Limb (tissue), 2 donors: Measurements from ENCODE around the gene CAPN7.

Experiments
- DNase-seq, 2 donors: peaks; one replicate each; pipeline ENCODE4 v3.0.0-alpha.2; 2016; ENCODE audit errors: extremely low spot score in 2 of 2

CAPN7 gene

DNA sequence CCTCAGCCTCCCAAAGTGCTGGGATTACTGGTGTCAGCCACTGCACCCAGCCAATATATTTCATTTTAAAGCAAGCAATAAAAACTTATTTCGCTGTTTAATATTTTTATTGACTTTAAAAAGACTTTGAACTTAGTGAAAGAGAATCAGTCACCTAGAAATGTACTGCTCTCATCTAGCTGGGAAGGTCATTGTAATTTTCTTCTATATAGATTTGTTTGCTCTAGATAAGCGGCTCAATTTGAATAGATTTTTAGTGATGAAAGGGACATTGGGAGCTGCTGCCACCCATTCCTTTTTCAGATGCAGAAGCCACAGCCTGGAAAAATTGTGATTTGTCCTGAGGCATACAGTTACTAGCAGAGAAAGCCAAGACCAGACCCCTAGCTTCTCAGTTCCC lies 40.1 kb downstream of the CAPN7 start:
- DNase-seq = no peak

DNA sequence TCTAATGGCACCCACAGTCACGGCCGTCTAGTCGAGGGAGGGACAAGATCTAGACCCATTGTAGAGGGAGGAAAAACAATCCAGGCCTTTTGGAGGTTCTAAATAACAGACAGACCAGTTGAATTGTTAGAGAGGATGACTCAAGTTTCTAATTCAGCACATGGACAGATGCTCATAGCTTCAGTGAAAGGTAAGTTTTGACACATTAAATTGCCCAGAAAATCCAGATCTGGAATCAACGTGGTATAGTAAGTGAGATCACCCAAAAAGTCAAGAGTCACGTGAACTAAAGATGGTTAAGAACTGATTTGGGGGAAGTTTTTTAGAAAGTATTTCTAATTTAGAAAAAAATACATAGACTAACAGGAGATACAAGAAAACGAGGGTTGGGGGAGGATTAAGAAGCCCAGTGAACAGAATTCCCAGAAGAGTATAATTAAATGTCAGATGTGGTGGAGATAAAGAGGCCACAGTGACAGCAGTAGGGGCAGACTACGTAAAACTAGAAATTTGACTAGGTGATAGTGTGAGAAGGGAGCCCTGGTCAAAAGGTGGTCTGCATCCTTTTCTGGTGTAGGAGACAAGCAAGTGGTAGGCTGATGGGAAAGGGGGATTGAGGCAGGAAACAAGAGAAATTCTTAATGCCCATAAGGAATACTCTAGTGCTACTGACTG lies 47.1 kb downstream of the CAPN7 start:
- DNase-seq = no peak

DNA sequence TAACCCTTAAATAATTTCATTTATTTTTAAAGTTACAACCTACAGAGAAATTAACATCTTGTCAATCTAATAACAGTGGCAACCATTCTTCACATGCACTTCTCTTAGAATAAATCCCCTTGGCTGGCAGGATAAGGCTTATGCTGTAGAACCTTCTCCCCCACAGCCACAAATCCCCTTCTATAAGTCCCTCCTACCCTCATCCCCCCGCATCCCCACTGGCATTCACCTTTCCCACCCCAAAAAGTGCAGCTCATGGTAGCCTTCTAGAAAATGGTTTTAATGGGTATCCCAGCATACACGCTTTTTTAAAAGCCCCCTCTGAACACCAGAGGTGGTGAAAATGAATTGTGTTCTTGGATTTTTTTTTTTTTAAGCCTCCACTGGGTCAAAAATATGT lies 49.2 kb downstream of the CAPN7 start:
- DNase-seq = no peak

DNA sequence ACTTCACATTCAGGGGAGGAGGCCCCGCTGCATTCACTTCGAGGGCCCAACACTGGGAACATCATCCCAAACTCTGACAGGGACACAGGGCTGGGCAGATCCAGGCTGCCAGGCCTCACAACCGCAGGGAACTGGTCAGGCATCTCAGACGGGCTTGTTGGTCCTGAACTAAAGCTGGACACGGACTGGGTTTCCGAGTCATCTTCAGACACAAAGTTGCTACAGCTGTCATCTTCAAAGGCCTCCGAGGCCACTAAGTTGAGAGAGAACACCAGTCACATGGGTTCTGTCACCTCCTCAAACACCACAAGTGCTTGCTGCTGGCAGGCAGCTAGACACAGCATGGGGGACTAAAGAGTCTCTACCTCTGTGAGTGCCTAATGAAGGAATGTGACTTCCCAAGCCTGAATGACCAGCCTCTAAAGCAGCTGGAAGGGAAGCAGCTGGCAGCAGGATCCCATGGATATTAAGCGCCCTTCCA lies 50.9 kb downstream of the CAPN7 start:
- no peak for DNase-seq

DNA sequence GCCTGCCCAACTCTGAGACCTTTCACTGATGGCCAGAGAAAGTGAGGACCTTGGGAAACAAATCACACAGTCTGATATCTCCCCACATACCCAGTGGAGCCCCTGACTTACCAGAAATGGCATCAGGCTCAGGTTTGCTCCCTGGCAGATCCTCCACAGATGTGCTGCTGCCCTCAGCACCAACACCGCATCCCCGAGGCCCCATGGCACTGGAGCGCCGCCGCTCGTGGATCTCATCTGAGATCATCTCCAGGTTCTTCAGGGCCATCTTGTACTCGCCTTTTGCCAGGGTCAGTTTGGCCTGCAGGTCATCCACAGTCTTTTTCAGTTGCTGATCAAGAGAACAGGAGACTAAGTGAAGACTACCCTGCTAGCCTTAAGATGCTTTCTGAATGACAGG lies 52.7 kb downstream of the CAPN7 start:
- no peak for DNase-seq

DNA sequence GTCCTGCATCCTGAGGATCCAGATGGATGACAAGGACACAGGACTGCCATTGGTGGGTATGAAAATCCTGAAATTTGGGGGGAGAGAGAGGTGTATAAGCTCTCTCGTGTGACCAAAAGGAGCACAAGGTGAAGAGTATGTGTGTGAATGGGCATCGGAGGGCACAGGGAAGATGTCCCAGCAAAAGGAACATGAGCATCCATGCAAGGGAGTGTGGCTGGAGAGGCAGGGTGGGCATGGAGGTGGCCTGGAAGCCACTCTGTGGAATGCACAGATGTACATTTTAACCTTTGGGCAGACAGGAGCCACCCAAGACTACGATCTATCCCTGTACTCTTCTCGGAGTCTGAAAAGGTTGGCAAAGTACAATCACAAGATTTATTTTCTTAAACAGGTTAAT lies 54.5 kb downstream of the CAPN7 start:
- no peak for DNase-seq

DNA sequence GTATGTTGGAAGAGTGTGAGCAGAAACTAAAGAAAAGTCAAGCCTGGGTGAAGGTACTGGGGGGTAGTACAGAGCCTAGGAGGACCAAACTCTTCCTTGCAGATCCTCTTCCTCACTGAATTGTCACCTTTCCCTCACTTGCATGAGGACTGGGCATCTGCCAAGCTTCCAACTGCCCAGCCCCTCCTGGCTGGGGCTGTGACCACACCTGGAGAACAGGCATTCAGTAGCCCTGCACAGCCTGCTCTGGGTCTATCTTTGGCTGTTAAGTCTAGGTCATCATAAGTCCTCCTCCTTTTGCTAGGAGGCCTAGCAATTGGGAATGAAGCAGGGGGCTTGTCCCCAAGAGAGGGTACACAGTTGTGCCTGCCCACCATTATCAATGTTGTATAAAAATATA lies 55.2 kb downstream of the CAPN7 start:
- no peak for DNase-seq

DNA sequence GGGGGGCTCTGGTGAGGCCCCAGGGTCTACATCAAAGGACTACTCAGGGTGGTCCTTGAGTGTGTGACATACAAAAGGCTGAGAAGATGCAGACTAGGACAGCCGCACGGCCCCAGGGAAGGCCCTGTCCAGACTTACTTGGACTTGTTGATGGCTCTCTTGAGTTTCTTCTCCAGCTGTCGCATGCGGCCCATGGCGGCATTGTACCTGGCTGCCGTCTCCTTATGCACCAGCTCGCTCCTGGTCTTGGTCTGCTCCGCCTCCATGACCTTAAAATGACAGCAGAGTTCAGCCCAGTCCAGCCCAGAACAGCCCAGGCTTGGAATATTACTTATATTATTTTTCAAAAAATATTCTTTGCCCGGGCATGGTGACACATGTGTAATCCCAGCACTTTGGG lies 56.0 kb downstream of the CAPN7 start:
- DNase-seq = no peak

DNA sequence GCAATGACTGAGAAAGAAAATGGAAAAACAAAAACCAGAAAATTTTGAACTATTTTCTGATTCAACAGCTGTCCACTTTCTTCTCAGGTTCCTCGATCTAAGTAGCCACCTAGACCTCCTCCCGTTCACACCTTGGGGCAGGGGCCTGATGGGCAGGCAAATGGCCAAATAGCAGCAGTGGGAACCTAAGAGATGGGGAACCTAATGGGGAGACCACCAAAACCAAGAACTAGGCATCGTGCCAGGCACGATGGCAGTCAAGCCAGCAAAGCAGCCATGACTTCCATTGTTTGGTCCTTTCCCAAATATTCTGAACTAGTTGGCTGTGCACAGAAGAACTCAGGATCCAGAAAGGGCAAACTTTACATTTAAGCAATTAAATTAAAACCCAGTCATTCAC lies 57.1 kb downstream of the CAPN7 start:
- no peak for DNase-seq

DNA sequence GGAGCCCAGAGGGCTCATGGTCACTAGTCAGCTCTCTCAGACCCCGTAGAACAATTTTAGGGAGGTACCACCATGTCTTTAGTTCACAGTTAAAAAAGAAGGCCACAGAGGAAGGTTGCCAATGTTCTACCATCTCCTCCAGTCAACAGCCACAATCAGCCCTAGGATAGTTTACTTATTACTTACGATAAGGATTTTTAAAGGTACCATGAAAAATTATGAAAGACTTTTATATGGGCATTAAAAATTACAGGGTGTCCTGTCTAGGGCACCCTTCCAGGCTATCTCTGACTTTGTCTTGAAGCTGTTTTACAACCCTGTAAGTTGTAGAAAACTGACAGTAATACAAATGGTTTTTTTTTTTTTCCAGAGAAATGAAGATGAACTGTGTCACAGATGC lies 57.9 kb downstream of the CAPN7 start:
- no peak for DNase-seq

DNA sequence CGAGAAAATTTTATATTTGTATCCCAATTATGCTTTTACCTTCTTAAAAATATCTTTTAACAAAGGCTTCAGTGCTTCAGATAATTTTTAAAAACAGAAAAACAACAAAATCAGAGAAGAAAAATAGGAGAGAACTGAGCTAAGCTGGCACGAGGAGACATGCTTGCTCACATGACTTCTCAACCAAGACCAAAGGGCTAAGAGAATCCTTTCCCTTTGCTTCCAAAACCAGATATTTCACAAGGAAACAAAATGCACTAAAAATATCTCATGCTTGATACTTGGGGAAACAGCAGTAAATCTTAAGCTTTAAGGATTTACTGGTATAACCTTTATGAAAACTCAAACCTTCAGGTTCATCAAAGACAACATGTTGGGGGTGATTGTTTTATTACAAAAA lies 58.4 kb downstream of the CAPN7 start:
- DNase-seq = no peak

DNA sequence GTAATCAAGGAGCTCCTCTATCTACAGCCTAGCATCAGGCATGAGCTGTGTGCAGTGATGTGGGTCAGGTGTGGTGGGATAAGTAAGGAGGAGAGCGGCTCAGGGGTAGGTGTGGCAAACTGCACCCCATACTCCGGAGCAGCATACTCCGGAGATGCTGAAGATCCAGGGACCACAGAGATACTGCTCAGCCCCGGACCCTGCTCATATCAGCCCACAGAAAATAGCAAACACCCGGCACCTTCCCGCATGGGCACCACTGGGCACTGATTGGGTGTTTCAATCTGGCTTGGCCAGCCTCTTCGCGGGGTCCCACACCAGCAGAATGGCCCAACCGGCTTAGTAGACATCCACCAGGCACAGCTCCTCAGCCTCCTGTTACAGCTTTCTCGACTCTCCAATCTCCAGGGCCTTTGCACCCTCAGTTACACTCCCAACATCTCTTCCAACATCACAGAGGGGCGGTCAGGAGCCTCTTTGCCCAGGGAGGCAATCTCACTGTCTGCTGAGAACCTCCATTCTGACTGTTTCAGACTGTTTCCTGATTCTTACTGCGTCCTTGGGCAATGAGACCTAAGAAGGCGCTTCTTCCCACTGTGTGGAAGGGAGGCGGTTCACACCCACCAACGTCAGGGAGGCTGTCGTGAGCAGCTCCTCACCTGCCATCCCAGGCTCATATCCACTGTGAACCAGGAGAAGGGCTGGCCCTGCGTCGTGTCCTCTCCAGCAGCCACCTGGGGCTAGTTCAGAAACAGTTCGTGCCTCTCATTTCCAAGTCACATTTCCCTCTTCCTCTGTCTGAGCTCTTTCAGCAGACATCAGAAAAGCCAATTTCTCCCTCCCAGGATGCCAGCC lies 59.8 kb downstream of the CAPN7 start:
- no peak for DNase-seq

DNA sequence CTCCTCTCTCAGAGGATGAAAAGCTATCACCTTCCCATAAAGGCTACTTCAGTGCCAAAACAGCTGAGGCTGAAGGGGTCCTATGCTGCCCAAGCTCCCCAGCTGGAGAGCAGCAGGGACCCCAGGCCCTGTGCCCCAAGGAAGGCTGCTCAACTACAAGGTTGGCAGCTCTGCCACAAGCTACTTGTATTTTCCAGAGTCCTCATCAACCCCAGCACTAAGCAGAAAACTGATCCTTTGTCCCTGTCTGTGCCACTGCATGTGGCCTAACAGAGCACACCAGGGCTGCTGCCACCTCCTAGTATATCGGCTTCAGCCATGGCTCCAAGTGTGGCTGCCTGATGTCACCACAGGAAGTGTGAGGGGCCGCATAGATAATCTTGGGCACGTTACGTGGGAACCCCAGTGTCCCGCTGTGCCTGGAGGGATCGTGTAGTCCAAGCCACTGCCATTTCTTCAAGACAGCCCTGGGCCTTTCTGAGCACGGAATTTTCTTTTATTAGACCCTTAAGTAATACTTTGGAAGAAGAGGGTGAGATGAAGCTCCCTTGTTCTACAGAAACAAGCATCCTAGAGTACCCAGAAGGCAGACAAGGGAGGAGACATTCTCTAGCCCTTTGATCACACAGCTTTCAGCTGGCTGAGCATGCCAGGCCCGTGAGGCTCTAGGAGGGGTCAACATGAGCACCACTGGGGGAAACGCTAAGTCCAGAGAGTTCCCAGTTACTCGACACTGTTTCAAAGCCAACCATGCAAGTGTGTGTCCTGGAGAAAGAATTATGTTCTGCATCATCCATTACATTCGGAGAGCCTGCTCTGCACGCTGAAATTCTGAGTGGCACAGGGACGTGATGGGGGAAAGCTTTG lies 60.7 kb downstream of the CAPN7 start:
- DNase-seq = no peak

DNA sequence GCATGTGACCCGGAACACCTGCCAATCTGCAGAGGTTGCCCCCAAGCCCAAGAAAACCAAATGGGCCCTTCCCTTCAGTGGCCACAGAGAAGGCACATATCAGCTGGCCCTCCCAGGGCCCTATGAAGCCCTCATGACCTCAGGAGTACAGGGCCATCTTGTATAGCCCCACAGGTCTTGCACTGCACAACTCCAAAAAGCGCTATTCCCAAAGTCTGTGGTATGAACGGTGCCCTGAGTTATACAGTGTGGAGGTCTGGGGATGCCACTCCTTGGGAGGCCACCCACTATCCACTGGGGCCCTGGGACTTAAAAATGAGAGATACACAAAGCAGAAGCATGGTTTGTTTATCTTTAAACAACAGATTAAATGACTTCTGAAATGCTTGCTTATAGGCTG lies 61.5 kb downstream of the CAPN7 start:
- no peak for DNase-seq

DNA sequence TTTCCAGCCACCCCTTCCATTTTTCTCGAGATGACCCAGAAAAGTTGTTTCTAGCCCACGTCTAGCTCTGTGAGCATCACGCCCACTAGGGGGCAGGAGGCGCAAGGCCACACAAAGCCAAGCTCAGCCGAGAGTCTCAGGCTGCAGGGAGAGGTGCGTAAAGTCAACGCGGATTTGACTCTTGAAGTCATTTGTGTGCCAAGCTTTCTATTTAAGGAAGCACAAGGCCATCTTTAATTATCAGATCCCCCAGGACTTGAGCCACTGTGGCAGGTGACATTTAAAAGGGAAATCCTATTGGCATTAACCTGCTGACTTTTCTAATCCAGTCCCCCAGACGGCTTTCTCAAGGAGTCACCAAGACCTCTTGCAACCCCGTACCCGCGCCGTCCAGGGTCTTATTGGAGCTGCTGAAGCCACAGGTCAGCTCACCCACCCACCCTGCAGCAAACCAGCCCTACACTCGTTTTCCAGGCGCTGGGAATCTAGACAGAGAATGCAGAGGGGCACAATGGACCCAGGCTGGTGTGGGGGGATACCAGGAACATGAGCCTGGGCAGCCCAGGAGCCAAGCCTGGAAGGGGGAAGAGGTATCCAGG lies 62.1 kb downstream of the CAPN7 start:
- DNase-seq = peak; percentile 87 to 89

DNA sequence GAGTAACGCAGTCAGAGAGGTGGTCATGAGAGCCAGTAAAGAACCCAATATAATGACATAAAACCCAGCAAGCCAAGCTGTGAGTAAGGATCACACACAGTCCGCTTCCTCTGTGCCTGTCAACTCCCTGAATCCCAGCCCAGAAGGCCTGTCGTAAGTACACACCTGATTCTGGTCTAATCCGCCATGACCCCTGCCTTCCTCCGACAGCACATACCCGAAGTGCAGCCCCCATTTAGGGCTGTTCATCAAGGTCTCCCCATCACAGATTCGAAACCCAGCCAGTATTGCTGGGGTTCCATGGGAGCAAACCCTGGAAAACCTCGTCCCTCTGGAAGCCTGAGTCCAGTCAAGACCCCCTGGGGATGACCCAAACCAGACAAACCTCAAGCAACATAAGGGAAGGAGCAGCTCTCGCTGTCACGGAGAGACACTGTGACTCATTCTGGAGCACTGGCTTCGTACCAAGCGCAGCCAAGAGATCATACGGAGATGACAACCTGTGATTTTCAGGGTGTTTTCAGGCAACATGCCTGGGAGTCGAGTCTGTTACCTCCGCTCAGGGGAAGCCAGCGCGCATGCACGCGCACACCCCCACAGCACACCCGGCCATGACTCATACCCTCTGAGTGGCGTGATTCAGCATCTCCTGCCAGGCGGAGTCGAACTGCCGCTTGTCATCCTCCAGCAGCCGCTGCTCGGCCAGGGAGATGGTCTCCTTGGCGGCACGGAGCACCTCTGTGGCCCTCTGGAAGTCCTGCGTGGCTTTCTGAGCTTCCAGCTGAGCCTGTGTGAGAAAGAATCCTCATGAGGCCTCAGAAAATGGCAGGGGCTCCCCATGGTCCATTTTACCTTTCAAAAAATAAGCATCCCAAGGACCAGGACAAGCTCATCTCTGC lies 63.3 kb downstream of the CAPN7 start:
- DNase-seq = no peak

DNA sequence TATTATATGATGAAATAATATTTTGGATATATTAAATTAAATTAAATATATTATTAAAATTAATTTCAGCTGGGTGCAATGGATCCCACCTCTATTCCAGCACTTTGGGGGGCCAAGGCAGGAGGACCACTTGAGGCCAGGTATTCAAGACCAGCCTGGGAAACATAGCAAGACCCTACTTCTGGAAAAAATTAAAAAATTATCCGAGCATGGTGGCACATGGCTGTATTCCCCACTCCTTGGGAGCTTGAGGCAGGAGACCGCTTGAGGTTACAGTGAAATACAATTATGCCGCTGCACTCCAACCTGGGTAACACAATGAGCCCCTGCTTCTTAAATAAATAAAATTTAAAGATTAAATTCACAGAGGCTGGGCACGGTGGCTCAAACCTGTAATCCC lies 65.0 kb downstream of the CAPN7 start:
- no peak for DNase-seq

DNA sequence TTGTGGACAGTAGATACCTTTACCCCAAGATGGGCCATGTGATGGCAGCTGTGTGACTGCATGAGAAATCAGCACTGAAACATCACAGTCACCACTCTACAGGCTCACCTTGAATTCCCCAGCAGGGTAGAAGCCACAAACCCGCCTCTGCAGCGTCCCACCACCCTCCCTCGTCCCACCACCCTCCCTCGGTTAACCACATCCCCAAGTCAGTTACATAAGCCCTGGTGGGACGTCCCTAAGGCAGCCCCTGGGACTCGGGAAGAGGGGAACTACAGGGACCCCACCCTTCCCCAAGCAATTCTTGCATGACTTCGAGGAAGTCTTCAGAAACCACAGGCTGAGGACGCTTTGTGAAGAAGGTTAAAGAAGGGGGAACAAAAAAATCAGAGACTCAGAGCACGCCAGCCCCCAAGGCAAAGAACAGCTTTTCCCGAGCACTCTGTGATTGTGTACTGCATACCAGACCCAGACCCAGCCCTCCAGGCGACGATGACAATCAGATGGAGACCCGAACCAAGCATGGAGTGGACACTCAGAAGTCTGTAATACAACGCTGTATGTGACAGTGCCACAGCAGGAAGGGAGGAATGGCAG lies 65.8 kb downstream of the CAPN7 start:
- DNase-seq = peak in 1 of 2 donors; percentile 14

DNA sequence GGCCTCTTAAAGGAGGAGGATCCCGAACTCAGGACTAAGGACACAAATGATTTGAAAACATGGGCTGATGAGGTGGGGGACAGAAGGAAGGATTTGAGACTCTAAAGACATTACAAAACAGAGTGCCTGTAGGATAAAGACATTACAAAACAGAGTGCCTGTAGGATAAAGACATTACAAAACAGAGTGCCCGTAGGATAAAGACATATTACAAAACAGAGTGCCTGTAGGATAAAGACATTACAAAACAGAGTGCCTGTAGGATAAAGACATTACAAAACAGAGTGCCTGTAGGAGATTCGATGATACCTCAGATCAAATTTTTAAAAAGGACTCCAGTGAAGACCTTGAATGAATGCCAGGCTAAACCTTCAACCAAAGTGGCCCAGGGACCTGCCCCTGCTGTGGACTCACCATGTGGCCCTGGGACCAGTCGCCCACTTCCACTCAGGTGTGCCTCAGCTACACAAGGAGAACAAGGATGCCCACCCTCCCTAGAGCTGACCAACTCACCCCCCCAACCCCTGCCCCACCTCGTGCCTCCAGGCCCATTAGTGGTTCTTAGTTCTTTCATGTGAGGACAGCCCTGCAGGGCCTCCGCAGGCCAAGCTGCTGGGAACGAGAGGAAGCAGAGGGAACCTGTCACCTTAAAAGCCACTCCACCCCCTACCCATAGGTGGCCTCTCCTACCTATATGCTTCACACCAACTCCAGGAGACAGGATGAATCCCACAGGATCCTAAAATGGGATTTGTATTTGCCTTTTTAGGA lies 66.6 kb downstream of the CAPN7 start:
- peak in 1 of 2 donors; percentile 9 for DNase-seq
